ENCODE data around the gene MUTYH.
"Not testable (repeated sequence)": the region's sequence is repeated elsewhere in the genome, so short reads cannot be mapped to it uniquely, and the experiment has no call there.

Gene MUTYH

GRCh38 chr1:45373573-45373972, 33.3 kb upstream of the MUTYH start:
- H3K9me3 ChIP-seq (ENCODE audit: control insufficient read depth, insufficient read depth, low read length) = no peaks in the 10 kb centered on the region
- H3K4me3 ChIP-seq (ENCODE audit: low read depth, low read length) = no peak overlapping the region
- no peak overlapping the region for H3K27ac ChIP-seq (ENCODE audit: low read depth, low read length)
- H3K4me1 ChIP-seq (ENCODE audit: control insufficient read depth, insufficient read depth, low read length) = no peaks in the 10 kb centered on the region
- no peaks in the 10 kb centered on the region for H3K36me3 ChIP-seq (ENCODE audit: control insufficient read depth, insufficient read depth, low read length)
- no peaks in the 10 kb centered on the region for H3K27me3 ChIP-seq (ENCODE audit: control insufficient read depth, insufficient read depth, low read length)
- no peak overlapping the region for H3K9ac ChIP-seq (ENCODE audit: low read depth, low read length)

- H3K9ac ChIP-seq (ENCODE audit: low read depth, low read length) = no peak overlapping the region
- H3K9me3 ChIP-seq (ENCODE audit: control insufficient read depth, insufficient read depth, low read length) = no peaks in the 10 kb centered on the region
- no peaks in the 10 kb centered on the region for H3K36me3 ChIP-seq (ENCODE audit: control insufficient read depth, insufficient read depth, low read length)
- H3K4me3 ChIP-seq (ENCODE audit: low read depth, low read length) = no peak overlapping the region
- no peaks in the 10 kb centered on the region for H3K27me3 ChIP-seq (ENCODE audit: control insufficient read depth, insufficient read depth, low read length)
- H3K4me1 ChIP-seq (ENCODE audit: control insufficient read depth, insufficient read depth, low read length) = no peaks in the 10 kb centered on the region
- no peak overlapping the region for H3K27ac ChIP-seq (ENCODE audit: low read depth, low read length)
Measured at GRCh38 chr1:45370575-45370974, 30.3 kb upstream of the MUTYH start.

- Histone ChIP-seq H3K4me1 (ENCODE audit: control insufficient read depth, insufficient read depth, low read length) (peaks cover 11% of the 10 kb centered on the region), H3K9ac (ENCODE audit: low read depth, low read length) (no peak overlapping the region), H3K36me3 (ENCODE audit: control insufficient read depth, insufficient read depth, low read length) (no peaks in the 10 kb centered on the region), H3K27ac (ENCODE audit: low read depth, low read length) (no peak overlapping the region), H3K27me3 (ENCODE audit: control insufficient read depth, insufficient read depth, low read length) (no peaks in the 10 kb centered on the region), H3K4me3 (ENCODE audit: low read depth, low read length) (no peak overlapping the region), H3K9me3 (ENCODE audit: control insufficient read depth, insufficient read depth, low read length) (no peaks in the 10 kb centered on the region)
Measured at GRCh38 chr1:45365051-45365450, 24.8 kb upstream of the MUTYH start.

- H3K9ac ChIP-seq (ENCODE audit: low read depth, low read length) = no peak overlapping the region
- H3K27ac ChIP-seq (ENCODE audit: low read depth, low read length) = no peak overlapping the region
- H3K4me1 ChIP-seq (ENCODE audit: control insufficient read depth, insufficient read depth, low read length) = peaks cover 14% of the 10 kb centered on the region
- no peaks in the 10 kb centered on the region for H3K9me3 ChIP-seq (ENCODE audit: control insufficient read depth, insufficient read depth, low read length)
- no peak overlapping the region for H3K4me3 ChIP-seq (ENCODE audit: low read depth, low read length)
- no peaks in the 10 kb centered on the region for H3K36me3 ChIP-seq (ENCODE audit: control insufficient read depth, insufficient read depth, low read length)
- no peaks in the 10 kb centered on the region for H3K27me3 ChIP-seq (ENCODE audit: control insufficient read depth, insufficient read depth, low read length)
Measured at GRCh38 chr1:45364294-45364693, 24.1 kb upstream of the MUTYH start.

GRCh38 chr1:45360981-45361380, 20.7 kb upstream of the MUTYH start:
- not testable (repeated sequence) for H3K36me3 ChIP-seq (ENCODE audit: control insufficient read depth, insufficient read depth, low read length); H3K27me3 ChIP-seq (ENCODE audit: control insufficient read depth, insufficient read depth, low read length); H3K4me3 ChIP-seq (ENCODE audit: low read depth, low read length); H3K9ac ChIP-seq (ENCODE audit: low read depth, low read length); H3K9me3 ChIP-seq (ENCODE audit: control insufficient read depth, insufficient read depth, low read length)
- Histone ChIP-seq H3K27ac (ENCODE audit: low read depth, low read length) (peak overlapping the region; percentile 83), H3K4me1 (ENCODE audit: control insufficient read depth, insufficient read depth, low read length) (peaks cover 14% of the 10 kb centered on the region)

- no peaks in the 10 kb centered on the region for H3K9me3 ChIP-seq (ENCODE audit: control insufficient read depth, insufficient read depth, low read length)
- H3K27ac ChIP-seq (ENCODE audit: low read depth, low read length) = peak overlapping the region; percentile 83
- H3K36me3 ChIP-seq (ENCODE audit: control insufficient read depth, insufficient read depth, low read length) = no peaks in the 10 kb centered on the region
- 0 out of 2 replicates have a peak overlapping the region, but pooled peaks have one; percentile 31 for H3K4me3 ChIP-seq (ENCODE audit: low read depth, low read length)
- H3K4me1 ChIP-seq (ENCODE audit: control insufficient read depth, insufficient read depth, low read length) = peaks cover 14% of the 10 kb centered on the region
- H3K27me3 ChIP-seq (ENCODE audit: control insufficient read depth, insufficient read depth, low read length) = no peaks in the 10 kb centered on the region
- H3K9ac ChIP-seq (ENCODE audit: low read depth, low read length) = no peak overlapping the region
Measured at GRCh38 chr1:45359882-45360513, 19.8 kb upstream of the MUTYH start.

- H3K9ac ChIP-seq (ENCODE audit: low read depth, low read length) = no peak overlapping the region
- H3K27ac ChIP-seq (ENCODE audit: low read depth, low read length) = no peak overlapping the region
- H3K27me3 ChIP-seq (ENCODE audit: control insufficient read depth, insufficient read depth, low read length) = no peaks in the 10 kb centered on the region
- H3K9me3 ChIP-seq (ENCODE audit: control insufficient read depth, insufficient read depth, low read length) = no peaks in the 10 kb centered on the region
- 0 out of 2 replicates have a peak, but pooled peaks cover 5% of the 10 kb centered on the region for H3K36me3 ChIP-seq (ENCODE audit: control insufficient read depth, insufficient read depth, low read length)
- no peak overlapping the region for H3K4me3 ChIP-seq (ENCODE audit: low read depth, low read length)
- peaks cover 10% of the 10 kb centered on the region for H3K4me1 ChIP-seq (ENCODE audit: control insufficient read depth, insufficient read depth, low read length)
Measured at GRCh38 chr1:45356186-45356585, 15.9 kb upstream of the MUTYH start.

GRCh38 chr1:45355683-45356082, 15.4 kb upstream of the MUTYH start:
- Histone ChIP-seq H3K27ac (ENCODE audit: low read depth, low read length) (no peak overlapping the region), H3K9ac (ENCODE audit: low read depth, low read length) (no peak overlapping the region), H3K27me3 (ENCODE audit: control insufficient read depth, insufficient read depth, low read length) (no peaks in the 10 kb centered on the region), H3K4me3 (ENCODE audit: low read depth, low read length) (no peak overlapping the region), H3K9me3 (ENCODE audit: control insufficient read depth, insufficient read depth, low read length) (no peaks in the 10 kb centered on the region), H3K36me3 (ENCODE audit: control insufficient read depth, insufficient read depth, low read length) (0 out of 2 replicates have a peak, but pooled peaks cover 5% of the 10 kb centered on the region), H3K4me1 (ENCODE audit: control insufficient read depth, insufficient read depth, low read length) (peaks cover 9% of the 10 kb centered on the region)

- H3K4me1 ChIP-seq (ENCODE audit: control insufficient read depth, insufficient read depth, low read length) = peaks cover under 1% of the 10 kb centered on the region; the same call in 1 of the 2 replicates
Measured at GRCh38 chr1:45354838-45355237, 14.6 kb upstream of the MUTYH start.

GRCh38 chr1:45353685-45354084, 13.4 kb upstream of the MUTYH start:
- Histone ChIP-seq H3K9ac (ENCODE audit: low read depth, low read length) (no peak overlapping the region), H3K9me3 (ENCODE audit: control insufficient read depth, insufficient read depth, low read length) (no peaks in the 10 kb centered on the region)

More at GRCh38 chr1:45354838-45355237, 14.6 kb upstream of the MUTYH start:
- Histone ChIP-seq H3K4me3 (ENCODE audit: low read depth, low read length) (no peak overlapping the region), H3K27ac (ENCODE audit: low read depth, low read length) (no peak overlapping the region), H3K36me3 (ENCODE audit: control insufficient read depth, insufficient read depth, low read length) (0 out of 2 replicates have a peak, but pooled peaks cover 5% of the 10 kb centered on the region), H3K9ac (ENCODE audit: low read depth, low read length) (no peak overlapping the region), H3K9me3 (ENCODE audit: control insufficient read depth, insufficient read depth, low read length) (no peaks in the 10 kb centered on the region), H3K27me3 (ENCODE audit: control insufficient read depth, insufficient read depth, low read length) (no peaks in the 10 kb centered on the region)

GRCh38 chr1:45351508-45351907, 11.3 kb upstream of the MUTYH start:
- Histone ChIP-seq H3K27me3 (ENCODE audit: control insufficient read depth, insufficient read depth, low read length) (no peaks in the 10 kb centered on the region), H3K9me3 (ENCODE audit: control insufficient read depth, insufficient read depth, low read length) (no peaks in the 10 kb centered on the region), H3K9ac (ENCODE audit: low read depth, low read length) (no peak overlapping the region), H3K36me3 (ENCODE audit: control insufficient read depth, insufficient read depth, low read length) (peaks cover 8% of the 10 kb centered on the region; the same call in 1 of the 2 replicates), H3K4me1 (ENCODE audit: control insufficient read depth, insufficient read depth, low read length) (no peaks in the 10 kb centered on the region), H3K27ac (ENCODE audit: low read depth, low read length) (no peak overlapping the region), H3K4me3 (ENCODE audit: low read depth, low read length) (no peak overlapping the region)

More at GRCh38 chr1:45353685-45354084, 13.4 kb upstream of the MUTYH start:
- no peaks in the 10 kb centered on the region for H3K4me1 ChIP-seq (ENCODE audit: control insufficient read depth, insufficient read depth, low read length)
- no peak overlapping the region for H3K27ac ChIP-seq (ENCODE audit: low read depth, low read length)
- H3K36me3 ChIP-seq (ENCODE audit: control insufficient read depth, insufficient read depth, low read length) = 0 out of 2 replicates have a peak, but pooled peaks cover 5% of the 10 kb centered on the region
- no peak overlapping the region for H3K4me3 ChIP-seq (ENCODE audit: low read depth, low read length)
- H3K27me3 ChIP-seq (ENCODE audit: control insufficient read depth, insufficient read depth, low read length) = no peaks in the 10 kb centered on the region
